Liver (tissue), 9 donors: ENCODE data around the gene ARRDC3. TPM values are rescaled to one million over a fixed set of nuclear protein-coding genes. Genes with fewer than 3 reads are reported as not detected.
A peak's percentile ranks its signal among the peaks of the same experiment; 100 is the strongest.

Experiments used
- DNase-seq: peaks from one replicate; pipeline ENCODE4 v3.0.0-alpha.2; 2017; ENCODE audit warnings: low spot score
- H3K27ac ChIP-seq, 2 donors: one replicate each; pipeline ENCODE4 v1.7.0; 2013; ENCODE audit warnings: inconsistent platforms in 2 of 2, low read length in 2 of 2, control low read depth in 1 of 2, low read depth in 1 of 2, mild to moderate bottlenecking in 1 of 2
- H3K27me3 ChIP-seq, 4 donors: one replicate each; pipeline versions ENCODE4 v1.6.1 to v1.7.0; 2013; ENCODE audit warnings: low read length in 3 of 4, inconsistent platforms in 1 of 4, mild to moderate bottlenecking in 1 of 4, moderate library complexity in 1 of 4; ENCODE audit not compliant: control insufficient read depth in 4 of 4, insufficient read depth in 4 of 4
- H3K36me3 ChIP-seq, 4 donors: one replicate each; pipeline versions ENCODE4 v1.6.1 to v1.7.0; 2013; ENCODE audit warnings: low read length in 3 of 4, mild to moderate bottlenecking in 3 of 4, low read depth in 1 of 4, moderate library complexity in 1 of 4; ENCODE audit not compliant: control insufficient read depth in 4 of 4, insufficient read depth in 3 of 4
- H3K4me1 ChIP-seq, 4 donors: one replicate each; pipeline versions ENCODE4 v1.6.1 to v1.7.0; 2013; ENCODE audit warnings: low read length in 3 of 4, mild to moderate bottlenecking in 3 of 4, moderate library complexity in 1 of 4; ENCODE audit not compliant: control insufficient read depth in 4 of 4, insufficient read depth in 4 of 4
- H3K4me3 ChIP-seq, 3 donors: one replicate each; pipeline versions ENCODE4 v1.6.1 to v1.7.0; 2013; ENCODE audit warnings: low read length in 3 of 3, control low read depth in 1 of 3, low read depth in 1 of 3, mild to moderate bottlenecking in 1 of 3
- H3K9ac ChIP-seq, 2 donors: one replicate each; pipeline ENCODE4 v1.7.0; 2013; ENCODE audit warnings: low read length in 2 of 2, mild to moderate bottlenecking in 2 of 2, moderate library complexity in 2 of 2, control low read depth in 1 of 2, low read depth in 1 of 2
- H3K9me3 ChIP-seq, 4 donors: one replicate each; pipeline versions ENCODE4 v1.6.1 to v1.7.0; 2013; ENCODE audit warnings: low read length in 3 of 4; ENCODE audit not compliant: control insufficient read depth in 4 of 4
- EGR1 ChIP-seq, 2 donors: IDR thresholded peaks; 2 replicates each; pipeline ENCODE4 v1.6.1; 2016 to 2018; ENCODE audit warnings: antibody characterized with exemption in 2 of 2, low read depth in 2 of 2
- GABPA ChIP-seq, 2 donors: IDR thresholded peaks in 1 of 2; conservative IDR thresholded peaks in 1 of 2; 2 replicates each; pipeline ENCODE4 v1.6.1; 2016; ENCODE audit warnings: antibody characterized with exemption in 2 of 2, mild to moderate bottlenecking in 1 of 2, moderate library complexity in 1 of 2
- HNF4A ChIP-seq, 2 donors: conservative IDR thresholded peaks; 2 replicates each; pipeline ENCODE4 v1.6.1; 2016; ENCODE audit warnings: antibody characterized with exemption in 2 of 2, mild to moderate bottlenecking in 2 of 2
- JUND ChIP-seq, 2 donors: IDR thresholded peaks; 2 replicates each; pipeline ENCODE4 v1.6.1; 2016; ENCODE audit warnings: antibody characterized with exemption in 2 of 2
- RAD21 ChIP-seq, 2 donors: IDR thresholded peaks; 2 replicates each; pipeline ENCODE4 v1.6.1; 2016; ENCODE audit warnings: antibody characterized with exemption in 2 of 2, mild to moderate bottlenecking in 2 of 2
- SP1 ChIP-seq: IDR thresholded peaks from 2 replicates; pipeline ENCODE4 v1.6.1; 2018; ENCODE audit warnings: antibody characterized with exemption, mild to moderate bottlenecking
- TAF1 ChIP-seq: conservative IDR thresholded peaks from 2 replicates; pipeline ENCODE4 v1.6.1; 2016; ENCODE audit warnings: antibody characterized with exemption, mild to moderate bottlenecking
- WGBS: extraction: QIAGEN DNeasy Blood & Tissue Kit; methylation state at CpG from one replicate; pipeline ENCODE4 v1.1.7; 2013; 5-methylcytosine and 5-hydroxymethylcytosine counted together
- polyA plus RNA-seq, 2 donors: library from polyadenylated mRNA; stranded (reverse) in 1 of 2; unstranded in 1 of 2; fragments of 200-250 nt in 1 of 2; fragments of >200 nt in 1 of 2; fragmentation: Nextera tagmentation in 1 of 2; extraction: Ambion mirVana in 1 of 2; gene quantifications; one replicate each; pipeline versions ENCODE4 v1.2.1 to v1.2.3, GENCODE V29; 2013 to 2015
- total RNA-seq, 2 donors: library from RNA; depleted of rRNA; stranded (reverse); fragments of >200 nt; gene quantifications; one replicate each; pipeline ENCODE4 v1.2.3, GENCODE V29; 2014
- TF ChIP-seq, protein P1 (sequence below): fragments of 150-350 bp; IDR thresholded peaks from 2 replicates; pipeline ENCODE4 v1.5.1; 2017; ENCODE audit warnings: improper control_type of control experiment, low read depth, low read length; ENCODE audit not compliant: missing input control
- TF ChIP-seq, protein P2 (sequence below): IDR thresholded peaks from 2 replicates; pipeline ENCODE4 v1.6.1; 2016; ENCODE audit warnings: antibody characterized with exemption
- TF ChIP-seq, protein P3 (sequence below): IDR thresholded peaks from 2 replicates; pipeline ENCODE4 v1.6.1; 2016; ENCODE audit warnings: antibody characterized with exemption
- TF ChIP-seq, protein P4 (sequence below): IDR thresholded peaks from 2 replicates; pipeline ENCODE4 v1.6.1; 2016; ENCODE audit warnings: antibody characterized with exemption
- donor health status: healthy.
- donor health status: healthy.
- donor health status: healthy.
- donor health status: healthy.
- donor health status: healthy.

ARRDC3 gene
- total and polyA plus RNA-seq, 4 donors: 8.8 to 70.4 (median 34.0) TPM

DNA sequence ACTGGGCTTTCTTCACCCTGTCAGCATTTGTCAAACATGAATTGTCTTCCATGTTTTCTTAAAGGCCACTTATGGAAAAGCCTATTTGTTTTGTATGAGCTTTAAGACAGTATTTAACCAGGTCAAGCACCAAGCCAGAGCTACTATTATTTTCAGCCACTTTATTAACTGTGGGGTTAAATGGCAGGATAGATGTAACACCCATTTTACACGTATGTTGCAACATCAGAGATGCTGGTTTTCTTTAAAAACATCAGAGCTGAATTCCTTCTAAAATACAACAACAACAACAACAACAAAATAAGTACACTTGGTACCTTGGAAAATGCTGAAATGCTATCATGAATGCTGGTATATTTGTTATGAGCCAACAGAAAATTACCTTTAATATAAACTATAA lies 13.6 kb downstream of the ARRDC3 start:
- Histone ChIP-seq H3K4me3 (no peak overlapping the region), H3K27me3 (no peaks in the 10 kb centered on the region), H3K27ac (no peak overlapping the region), H3K9me3 (no peaks in the 10 kb centered on the region), H3K9ac (no peak overlapping the region), H3K36me3 (peaks cover 7 to 62% (median 57%) of the 10 kb centered on the region in 4 donors), H3K4me1 (peaks cover 0 to 10% (median 1%) of the 10 kb centered on the region in 4 donors)
- WGBS: 38% methylated on average over 1 of the region's 1 CpG
- DNase-seq: no peak
- TF ChIP-seq EGR1 (IDR thresholded peaks at IDR 0.05; ENCODE audit: low read depth in 2 of 2) (no peak), TAF1 (no peak)

DNA sequence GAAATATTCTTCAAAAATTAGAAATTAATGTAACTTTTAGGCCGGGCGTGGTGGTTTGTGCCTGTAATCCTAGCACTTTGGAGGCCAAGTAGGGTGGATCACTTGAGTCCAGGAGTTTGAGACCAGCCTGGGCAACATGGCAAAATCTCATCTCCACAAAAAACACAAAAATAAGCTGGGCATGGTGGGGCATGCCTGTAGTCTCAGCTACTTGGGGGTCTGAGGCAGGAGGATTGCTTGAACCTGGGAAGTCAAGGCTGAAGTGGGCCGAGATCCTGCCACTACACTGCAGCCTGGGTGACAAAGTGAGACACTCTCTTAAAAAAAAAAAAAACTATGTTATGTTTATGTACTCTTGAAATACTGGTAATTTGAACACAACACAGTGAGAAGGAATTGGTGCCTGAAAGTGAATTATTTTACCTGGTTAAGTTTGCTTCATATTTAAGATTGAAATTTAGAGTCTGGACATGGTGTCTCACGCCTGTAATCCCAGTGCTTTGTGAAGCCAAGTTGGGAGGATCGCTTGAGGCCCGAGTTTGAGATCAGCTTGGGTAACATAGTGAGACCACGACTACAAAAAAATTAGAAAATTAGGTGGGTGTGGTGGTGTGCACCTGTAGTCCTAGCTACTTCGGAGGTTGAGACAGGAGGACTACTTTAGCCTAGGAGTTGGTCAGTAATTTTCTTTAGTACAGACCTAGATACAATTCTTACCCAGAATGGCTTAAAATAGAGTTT lies 15.0 kb downstream of the ARRDC3 start:
- peaks cover 4 to 48% (median 44%) of the 10 kb centered on the region in 4 donors for H3K36me3 ChIP-seq
- no peak for DNase-seq
- no peaks in the 10 kb centered on the region for H3K27me3 ChIP-seq
- H3K9me3 ChIP-seq: no peaks in the 10 kb centered on the region
- peak overlapping the region in 1 of 2 donors; percentile 7 for H3K27ac ChIP-seq
- no peak overlapping the region for H3K4me3 ChIP-seq
- peaks cover 0 to 3% (median 1%) of the 10 kb centered on the region in 4 donors for H3K4me1 ChIP-seq
- TF ChIP-seq HNF4A (conservative IDR thresholded peaks at IDR 0.05): no peak
- no peak for TF ChIP-seq EGR1 (IDR thresholded peaks at IDR 0.05; ENCODE audit: low read depth in 2 of 2)
- TF ChIP-seq, protein P1, sequence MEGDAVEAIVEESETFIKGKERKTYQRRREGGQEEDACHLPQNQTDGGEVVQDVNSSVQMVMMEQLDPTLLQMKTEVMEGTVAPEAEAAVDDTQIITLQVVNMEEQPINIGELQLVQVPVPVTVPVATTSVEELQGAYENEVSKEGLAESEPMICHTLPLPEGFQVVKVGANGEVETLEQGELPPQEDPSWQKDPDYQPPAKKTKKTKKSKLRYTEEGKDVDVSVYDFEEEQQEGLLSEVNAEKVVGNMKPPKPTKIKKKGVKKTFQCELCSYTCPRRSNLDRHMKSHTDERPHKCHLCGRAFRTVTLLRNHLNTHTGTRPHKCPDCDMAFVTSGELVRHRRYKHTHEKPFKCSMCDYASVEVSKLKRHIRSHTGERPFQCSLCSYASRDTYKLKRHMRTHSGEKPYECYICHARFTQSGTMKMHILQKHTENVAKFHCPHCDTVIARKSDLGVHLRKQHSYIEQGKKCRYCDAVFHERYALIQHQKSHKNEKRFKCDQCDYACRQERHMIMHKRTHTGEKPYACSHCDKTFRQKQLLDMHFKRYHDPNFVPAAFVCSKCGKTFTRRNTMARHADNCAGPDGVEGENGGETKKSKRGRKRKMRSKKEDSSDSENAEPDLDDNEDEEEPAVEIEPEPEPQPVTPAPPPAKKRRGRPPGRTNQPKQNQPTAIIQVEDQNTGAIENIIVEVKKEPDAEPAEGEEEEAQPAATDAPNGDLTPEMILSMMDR: no peak
- TF ChIP-seq, protein P2, sequence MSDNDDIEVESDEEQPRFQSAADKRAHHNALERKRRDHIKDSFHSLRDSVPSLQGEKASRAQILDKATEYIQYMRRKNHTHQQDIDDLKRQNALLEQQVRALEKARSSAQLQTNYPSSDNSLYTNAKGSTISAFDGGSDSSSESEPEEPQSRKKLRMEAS: no peak
- TF ChIP-seq SP1: no peak
- no peak for TF ChIP-seq RAD21 (IDR thresholded peaks at IDR 0.05)
- TF ChIP-seq, protein P3, sequence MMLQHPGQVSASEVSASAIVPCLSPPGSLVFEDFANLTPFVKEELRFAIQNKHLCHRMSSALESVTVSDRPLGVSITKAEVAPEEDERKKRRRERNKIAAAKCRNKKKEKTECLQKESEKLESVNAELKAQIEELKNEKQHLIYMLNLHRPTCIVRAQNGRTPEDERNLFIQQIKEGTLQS: no peak
- 94% methylated on average over 8 of the region's 8 CpGs for WGBS
- no peak overlapping the region for H3K9ac ChIP-seq

DNA sequence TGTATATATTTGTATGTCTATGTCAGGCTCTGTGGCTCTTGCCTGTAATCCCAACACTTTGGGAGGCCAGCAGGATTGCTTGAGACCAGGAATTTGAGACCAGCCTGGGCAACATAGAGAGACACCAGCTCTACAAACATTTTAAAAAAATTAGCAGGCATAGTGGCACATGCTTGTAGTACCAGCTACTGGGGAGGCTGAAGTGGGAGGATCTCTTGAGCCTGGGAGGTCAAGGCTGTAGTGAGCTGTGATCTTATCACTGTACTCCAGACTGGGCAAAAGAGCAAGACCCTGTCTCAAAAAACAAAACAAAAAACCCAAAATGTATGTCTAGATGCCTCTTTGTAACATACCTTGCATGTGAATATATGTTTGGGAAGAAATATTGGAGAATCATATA lies 15.8 kb downstream of the ARRDC3 start:
- Histone ChIP-seq H3K36me3 (peaks cover 4 to 41% (median 38%) of the 10 kb centered on the region in 4 donors), H3K4me1 (no peaks in the 10 kb centered on the region), H3K27me3 (no peaks in the 10 kb centered on the region), H3K4me3 (no peak overlapping the region), H3K9ac (no peak overlapping the region), H3K9me3 (no peaks in the 10 kb centered on the region), H3K27ac (no peak overlapping the region)
- TF ChIP-seq HNF4A (conservative IDR thresholded peaks at IDR 0.05): no peak
- TF ChIP-seq, protein P2: no peak
- TF ChIP-seq EGR1 (IDR thresholded peaks at IDR 0.05; ENCODE audit: low read depth in 2 of 2): no peak
- peak in 1 of 2 donors; percentile 7 for TF ChIP-seq RAD21 (IDR thresholded peaks at IDR 0.05)
- DNase-seq: no peak

DNA sequence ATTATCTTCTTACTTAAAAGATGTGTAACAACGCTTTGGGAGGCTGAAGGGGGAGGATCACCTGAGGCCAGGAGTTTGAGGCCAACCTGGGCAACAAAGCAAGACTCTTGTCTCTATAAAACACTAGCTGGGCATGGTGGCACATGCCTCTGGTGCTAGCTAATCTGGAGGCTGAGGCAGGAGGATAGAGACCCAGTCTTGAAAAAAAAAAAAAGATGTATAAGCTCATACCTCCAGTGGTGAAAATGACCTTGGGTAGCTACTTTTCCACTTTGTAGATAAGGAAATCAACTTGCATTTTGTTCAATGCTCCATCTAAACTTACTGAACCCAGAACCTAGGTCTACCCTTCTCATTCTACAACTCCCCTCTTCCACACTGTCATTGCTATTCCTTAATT lies 16.6 kb downstream of the ARRDC3 start:
- no peak for DNase-seq
- H3K27me3 ChIP-seq: no peaks in the 10 kb centered on the region
- H3K27ac ChIP-seq: peak overlapping the region in 1 of 2 donors; percentile 11
- WGBS: 90% methylated on average over 1 of the region's 1 CpG
- TF ChIP-seq, protein P4, sequence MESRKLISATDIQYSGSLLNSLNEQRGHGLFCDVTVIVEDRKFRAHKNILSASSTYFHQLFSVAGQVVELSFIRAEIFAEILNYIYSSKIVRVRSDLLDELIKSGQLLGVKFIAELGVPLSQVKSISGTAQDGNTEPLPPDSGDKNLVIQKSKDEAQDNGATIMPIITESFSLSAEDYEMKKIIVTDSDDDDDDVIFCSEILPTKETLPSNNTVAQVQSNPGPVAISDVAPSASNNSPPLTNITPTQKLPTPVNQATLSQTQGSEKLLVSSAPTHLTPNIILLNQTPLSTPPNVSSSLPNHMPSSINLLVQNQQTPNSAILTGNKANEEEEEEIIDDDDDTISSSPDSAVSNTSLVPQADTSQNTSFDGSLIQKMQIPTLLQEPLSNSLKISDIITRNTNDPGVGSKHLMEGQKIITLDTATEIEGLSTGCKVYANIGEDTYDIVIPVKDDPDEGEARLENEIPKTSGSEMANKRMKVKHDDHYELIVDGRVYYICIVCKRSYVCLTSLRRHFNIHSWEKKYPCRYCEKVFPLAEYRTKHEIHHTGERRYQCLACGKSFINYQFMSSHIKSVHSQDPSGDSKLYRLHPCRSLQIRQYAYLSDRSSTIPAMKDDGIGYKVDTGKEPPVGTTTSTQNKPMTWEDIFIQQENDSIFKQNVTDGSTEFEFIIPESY: no peak
- TF ChIP-seq GABPA (IDR thresholded peaks at IDR 0.05 in 1 of 2, conservative IDR thresholded peaks at IDR 0.05 in 1 of 2): no peak
- peak in 1 of 2 donors; percentile 30 for TF ChIP-seq JUND (IDR thresholded peaks at IDR 0.05)
- no peak overlapping the region for H3K4me3 ChIP-seq
- peaks cover 3 to 33% (median 31%) of the 10 kb centered on the region in 4 donors for H3K36me3 ChIP-seq
- no peak overlapping the region for H3K9ac ChIP-seq
- H3K4me1 ChIP-seq: no peaks in the 10 kb centered on the region
- H3K9me3 ChIP-seq: no peaks in the 10 kb centered on the region
